Karpas-422 (cell line): ENCODE measurements around the gene TNS1. TPM values are rescaled to one million over a fixed set of nuclear protein-coding genes. Genes with fewer than 3 reads are reported as not detected.

ENCODE experiments used
- DNase-seq: peaks from one replicate; pipeline ENCODE4 v3.0.0-alpha.2; 2015
- H2AFZ ChIP-seq: fragments of 200-600 bp; sonication (generic); 2 replicates; pipeline ENCODE4 v1.6.1; 2014; ENCODE audit warnings: antibody characterized with exemption, low read length, mixed read lengths
- H3K27ac ChIP-seq: fragments of 200-600 bp; sonication (generic); 2 replicates; pipeline ENCODE4 v1.5.1; 2014; ENCODE audit warnings: mild to moderate bottlenecking, low read length, moderate library complexity
- H3K27me3 ChIP-seq: fragments of 200-600 bp; sonication (generic); 2 replicates; pipeline ENCODE4 v1.6.1; 2014; ENCODE audit warnings: low read length, mixed read lengths
- H3K36me3 ChIP-seq: fragments of 200-600 bp; sonication (generic); 2 replicates; pipeline ENCODE4 v1.6.1; 2014; ENCODE audit warnings: low read length, mixed read lengths; ENCODE audit not compliant: insufficient read depth
- H3K4me1 ChIP-seq: fragments of 200-600 bp; sonication (generic); 2 replicates; pipeline ENCODE4 v1.6.1; 2014; ENCODE audit warnings: mild to moderate bottlenecking, low read length, mixed read lengths
- H3K4me2 ChIP-seq: fragments of 200-600 bp; sonication (generic); 2 replicates; pipeline ENCODE4 v1.6.1; 2014; ENCODE audit warnings: low read length, low read depth, mild to moderate bottlenecking; ENCODE audit not compliant: poor library complexity, severe bottlenecking
- H3K4me3 ChIP-seq: fragments of 200-600 bp; sonication (generic); 2 replicates; pipeline ENCODE4 v1.5.1; 2014; ENCODE audit warnings: mild to moderate bottlenecking, antibody characterized with exemption, low read length, mixed read lengths
- H3K79me2 ChIP-seq: fragments of 200-600 bp; sonication (generic); 2 replicates; pipeline ENCODE4 v1.6.1; 2014; ENCODE audit warnings: mild to moderate bottlenecking, low read length, mixed read lengths
- H3K9ac ChIP-seq: fragments of 200-600 bp; sonication (generic); 2 replicates; pipeline ENCODE4 v1.6.0; 2014; ENCODE audit warnings: low read length
- H3K9me2 ChIP-seq: fragments of 200-600 bp; sonication (generic), shearing (Covaris generic); replicated peaks from 2 replicates; pipeline ENCODE4 v1.6.0; 2014; ENCODE audit warnings: mild to moderate bottlenecking, low read length, moderate library complexity; ENCODE audit not compliant: insufficient read depth
- H3K9me3 ChIP-seq: fragments of 300-700, 200-600 bp; sonication (generic); 2 replicates; pipeline ENCODE4 v1.6.1; 2014; ENCODE audit warnings: low read length, mixed read lengths
- H4K20me1 ChIP-seq: fragments of 200-600 bp; sonication (generic); 2 replicates; pipeline ENCODE4 v1.6.1; 2014; ENCODE audit warnings: mild to moderate bottlenecking, antibody characterized with exemption, low read length, low read depth; ENCODE audit not compliant: insufficient read depth
- total RNA-seq: library from RNA; depleted of rRNA; stranded (reverse); fragments of >200 nt; shearing (Covaris generic); gene quantifications from 2 replicates; pipeline ENCODE4 v1.2.3, GENCODE V29; 2014; ENCODE audit warnings: low replicate concordance

The TNS1 gene
- total RNA-seq, 1 experiment from 2014 or later, result 1.7 TPM

DNA sequence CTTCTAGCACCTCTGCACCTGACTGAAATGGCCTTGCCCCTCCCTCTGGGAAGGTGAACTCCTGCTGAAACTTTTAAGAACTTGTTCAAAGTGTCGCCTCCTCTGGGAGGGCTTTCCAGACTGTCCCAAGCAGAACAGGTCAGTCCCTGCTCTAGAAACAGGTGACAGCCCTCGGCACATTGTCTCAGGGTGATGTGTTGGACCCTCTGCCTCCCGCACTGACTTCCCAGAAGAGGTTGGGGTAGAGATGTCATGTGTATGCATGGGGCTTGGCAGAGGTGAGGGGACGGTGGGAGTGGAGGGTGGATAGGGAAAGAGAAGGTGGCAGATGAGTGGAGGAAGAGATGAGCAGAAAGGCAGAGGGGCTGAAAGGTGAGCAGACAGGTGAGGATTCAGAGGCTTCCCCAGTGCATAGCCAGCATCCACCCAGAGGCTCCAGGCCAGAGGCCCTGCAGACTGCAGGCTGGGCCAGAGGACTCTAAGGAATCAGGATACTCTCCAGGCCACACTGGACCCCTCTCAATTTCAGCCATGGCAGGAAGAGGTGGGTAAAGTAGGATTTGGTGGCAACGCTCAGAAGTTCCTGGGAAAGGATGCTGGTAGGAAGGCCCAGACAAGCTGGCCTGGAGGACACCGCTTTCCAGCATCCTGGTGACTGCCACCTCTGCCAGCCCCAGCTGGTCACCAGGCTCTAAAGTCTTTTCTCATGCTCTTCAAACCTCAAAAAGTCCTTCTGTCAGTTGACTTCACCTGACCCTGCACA lies 24.8 kb upstream of the TNS1 start:
- Histone ChIP-seq H3K9ac (no peak overlapping the region), H3K27ac (no peak overlapping the region), H3K36me3 (no peaks in the 10 kb centered on the region), H3K4me2 (no peak overlapping the region), H3K27me3 (no peaks in the 10 kb centered on the region), H3K9me3 (no peaks in the 10 kb centered on the region), H4K20me1 (no peaks in the 10 kb centered on the region), H3K79me2 (no peaks in the 10 kb centered on the region), H3K4me1 (no peaks in the 10 kb centered on the region), H3K9me2 (no peaks in the 10 kb centered on the region), H2AFZ (no peak overlapping the region), H3K4me3 (no peak overlapping the region)
- no peak for DNase-seq

DNA sequence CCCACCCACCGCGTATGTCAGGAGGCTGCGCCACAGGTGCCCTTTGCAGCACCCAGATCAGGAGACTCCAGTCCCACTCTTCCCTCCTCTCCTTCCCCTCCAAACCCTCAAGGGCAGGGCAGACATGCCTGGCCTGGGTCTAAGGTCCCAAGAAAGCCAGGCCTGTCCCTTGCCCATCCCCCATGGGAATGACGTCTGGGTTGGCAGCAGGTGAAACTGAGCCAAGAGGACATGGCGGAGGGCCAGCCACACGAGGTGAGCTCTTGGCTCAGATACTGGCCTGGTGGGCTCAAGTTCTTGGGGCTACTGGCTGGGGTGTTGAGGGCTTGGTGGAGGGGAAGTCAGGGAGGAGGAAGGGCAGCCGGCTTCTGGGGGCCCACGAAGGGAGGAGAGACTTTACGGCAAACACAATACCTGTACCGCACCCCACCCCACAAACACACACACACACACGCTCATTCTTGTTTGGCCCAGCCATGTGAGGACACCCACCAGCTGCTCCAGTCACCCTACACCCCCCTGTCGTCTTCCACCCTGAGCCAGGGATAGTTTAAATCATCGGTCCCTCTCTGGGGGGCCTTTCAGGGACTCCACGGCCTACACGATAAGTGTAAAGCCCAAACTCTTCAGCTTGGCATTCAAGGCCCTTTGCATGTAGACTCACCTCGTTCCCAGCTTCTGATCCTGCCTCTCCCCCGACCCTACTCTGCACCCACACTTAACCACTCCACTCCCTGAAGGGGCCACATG lies 24.1 kb upstream of the TNS1 start:
- H3K4me1 ChIP-seq, result no peaks in the 10 kb centered on the region
- H2AFZ ChIP-seq, result no peak overlapping the region
- no peaks in the 10 kb centered on the region for H3K79me2 ChIP-seq
- no peak overlapping the region for H3K27ac ChIP-seq
- no peaks in the 10 kb centered on the region for H3K36me3 ChIP-seq
- no peaks in the 10 kb centered on the region for H3K27me3 ChIP-seq
- DNase-seq, result no peak
- no peak overlapping the region for H3K4me3 ChIP-seq
- H3K4me2 ChIP-seq, result no peak overlapping the region
- H3K9me2 ChIP-seq, result no peaks in the 10 kb centered on the region
- no peaks in the 10 kb centered on the region for H4K20me1 ChIP-seq
- H3K9ac ChIP-seq, result no peak overlapping the region
- H3K9me3 ChIP-seq, result no peaks in the 10 kb centered on the region

DNA sequence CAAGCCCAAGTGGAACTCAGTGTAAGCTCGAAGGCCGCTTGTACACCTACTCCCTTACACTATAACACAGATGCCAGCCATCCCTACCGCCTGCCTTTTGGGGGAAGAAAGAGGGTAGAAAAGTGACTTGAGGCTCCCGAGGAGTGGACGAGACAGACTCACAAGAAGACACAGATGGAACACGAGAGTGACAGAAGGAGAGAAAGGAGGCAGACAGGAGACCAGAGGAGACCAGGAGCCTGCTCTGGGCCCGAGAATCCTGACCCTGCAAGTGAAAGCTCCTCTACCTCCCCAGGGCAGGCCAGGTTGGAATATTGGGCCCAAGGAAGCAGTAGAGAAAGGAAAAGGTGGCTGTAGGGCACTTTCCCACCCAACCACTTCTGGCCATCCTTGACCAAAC lies 23.4 kb upstream of the TNS1 start:
- no peak overlapping the region for H3K4me2 ChIP-seq
- no peaks in the 10 kb centered on the region for H3K79me2 ChIP-seq
- no peaks in the 10 kb centered on the region for H3K9me2 ChIP-seq
- H3K9ac ChIP-seq, result no peak overlapping the region
- no peak overlapping the region for H2AFZ ChIP-seq
- no peaks in the 10 kb centered on the region for H3K4me1 ChIP-seq
- no peak overlapping the region for H3K4me3 ChIP-seq
- H3K9me3 ChIP-seq, result no peaks in the 10 kb centered on the region
- H3K27ac ChIP-seq, result no peak overlapping the region
- H3K27me3 ChIP-seq, result no peaks in the 10 kb centered on the region
- H4K20me1 ChIP-seq, result no peaks in the 10 kb centered on the region
- DNase-seq, result no peak
- H3K36me3 ChIP-seq, result no peaks in the 10 kb centered on the region

DNA sequence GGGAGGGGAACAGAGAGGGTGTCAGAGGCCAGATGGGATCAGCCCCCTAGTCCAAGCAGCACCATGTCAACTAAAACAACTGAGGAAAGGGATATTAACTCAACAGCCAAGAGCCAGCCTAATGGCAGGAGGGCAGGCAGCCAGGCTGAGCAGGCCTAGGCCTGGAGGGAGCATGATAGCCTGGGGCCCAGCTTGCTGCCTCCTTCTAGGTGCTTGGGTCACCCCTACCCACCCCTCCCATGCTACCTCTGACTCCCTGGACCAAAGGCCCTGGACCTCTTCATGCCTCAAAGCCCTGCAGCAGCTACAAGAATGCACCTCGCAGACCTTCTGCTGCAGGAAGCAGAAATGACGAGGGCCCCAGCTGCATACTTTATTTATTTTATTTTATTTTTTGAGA lies 22.1 kb upstream of the TNS1 start:
- DNase-seq, result no peak
- no peaks in the 10 kb centered on the region for H4K20me1 ChIP-seq
- no peak overlapping the region for H2AFZ ChIP-seq
- no peaks in the 10 kb centered on the region for H3K79me2 ChIP-seq
- H3K36me3 ChIP-seq, result no peaks in the 10 kb centered on the region
- no peaks in the 10 kb centered on the region for H3K27me3 ChIP-seq
- H3K27ac ChIP-seq, result no peak overlapping the region
- no peak overlapping the region for H3K4me3 ChIP-seq
- H3K9me2 ChIP-seq, result no peaks in the 10 kb centered on the region
- peaks cover 4% of the 10 kb centered on the region for H3K4me1 ChIP-seq
- no peak overlapping the region for H3K4me2 ChIP-seq
- H3K9ac ChIP-seq, result no peak overlapping the region
- H3K9me3 ChIP-seq, result no peaks in the 10 kb centered on the region

DNA sequence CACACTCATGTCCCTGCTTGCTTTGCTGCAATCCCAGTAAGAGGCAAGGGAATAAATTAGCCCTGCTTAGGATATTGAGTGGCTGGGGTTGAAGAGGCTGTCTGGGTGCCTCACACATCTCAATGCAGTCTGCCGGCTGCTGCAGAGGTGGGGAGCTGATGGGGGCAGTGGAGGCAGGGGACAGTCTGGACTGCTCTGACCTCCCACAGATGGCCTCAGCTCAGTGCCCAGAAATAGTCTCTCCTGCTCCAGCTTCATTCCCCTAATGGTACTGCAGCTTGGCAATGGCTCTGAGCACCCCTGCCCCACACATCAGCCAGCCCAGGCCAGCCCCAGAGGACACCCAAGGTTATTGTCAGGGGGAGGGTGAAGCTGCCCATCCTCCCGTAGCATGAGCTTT lies 21.5 kb upstream of the TNS1 start:
- no peaks in the 10 kb centered on the region for H3K79me2 ChIP-seq
- H4K20me1 ChIP-seq, result no peaks in the 10 kb centered on the region
- H3K27ac ChIP-seq, result no peak overlapping the region
- H3K4me3 ChIP-seq, result no peak overlapping the region
- no peaks in the 10 kb centered on the region for H3K27me3 ChIP-seq
- no peaks in the 10 kb centered on the region for H3K9me3 ChIP-seq
- no peak for DNase-seq
- no peak overlapping the region for H3K4me2 ChIP-seq
- no peak overlapping the region for H2AFZ ChIP-seq
- no peaks in the 10 kb centered on the region for H3K9me2 ChIP-seq
- H3K9ac ChIP-seq, result no peak overlapping the region
- H3K4me1 ChIP-seq, result peaks cover 10% of the 10 kb centered on the region
- H3K36me3 ChIP-seq, result no peaks in the 10 kb centered on the region

DNA sequence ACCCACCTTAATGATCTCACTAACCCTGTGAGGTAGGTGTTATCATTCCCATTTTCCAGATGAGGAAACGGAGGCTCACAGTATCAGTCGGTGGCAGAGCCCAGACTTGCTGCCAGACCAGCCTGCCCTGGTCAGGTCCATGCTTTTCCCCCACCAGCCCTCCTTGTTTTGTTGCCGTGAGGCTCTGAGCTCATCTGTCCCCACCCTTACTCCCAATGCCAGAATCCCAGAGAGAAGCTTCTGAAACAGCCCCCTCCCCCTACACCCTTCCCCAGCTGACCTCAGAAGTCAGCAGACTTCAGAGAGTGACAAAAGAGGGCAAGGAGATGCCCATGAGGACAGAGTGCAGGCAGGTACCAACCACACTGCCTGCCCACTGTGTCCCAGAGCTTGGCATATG lies 20.8 kb upstream of the TNS1 start:
- Histone ChIP-seq H3K4me1 (peaks cover 14% of the 10 kb centered on the region), H3K9me3 (no peaks in the 10 kb centered on the region), H3K9me2 (no peaks in the 10 kb centered on the region), H3K4me2 (no peak overlapping the region), H3K4me3 (no peak overlapping the region), H3K27ac (no peak overlapping the region), H2AFZ (no peak overlapping the region), H3K9ac (no peak overlapping the region), H3K27me3 (no peaks in the 10 kb centered on the region), H3K79me2 (no peaks in the 10 kb centered on the region), H4K20me1 (no peaks in the 10 kb centered on the region), H3K36me3 (no peaks in the 10 kb centered on the region)
- DNase-seq, result no peak

DNA sequence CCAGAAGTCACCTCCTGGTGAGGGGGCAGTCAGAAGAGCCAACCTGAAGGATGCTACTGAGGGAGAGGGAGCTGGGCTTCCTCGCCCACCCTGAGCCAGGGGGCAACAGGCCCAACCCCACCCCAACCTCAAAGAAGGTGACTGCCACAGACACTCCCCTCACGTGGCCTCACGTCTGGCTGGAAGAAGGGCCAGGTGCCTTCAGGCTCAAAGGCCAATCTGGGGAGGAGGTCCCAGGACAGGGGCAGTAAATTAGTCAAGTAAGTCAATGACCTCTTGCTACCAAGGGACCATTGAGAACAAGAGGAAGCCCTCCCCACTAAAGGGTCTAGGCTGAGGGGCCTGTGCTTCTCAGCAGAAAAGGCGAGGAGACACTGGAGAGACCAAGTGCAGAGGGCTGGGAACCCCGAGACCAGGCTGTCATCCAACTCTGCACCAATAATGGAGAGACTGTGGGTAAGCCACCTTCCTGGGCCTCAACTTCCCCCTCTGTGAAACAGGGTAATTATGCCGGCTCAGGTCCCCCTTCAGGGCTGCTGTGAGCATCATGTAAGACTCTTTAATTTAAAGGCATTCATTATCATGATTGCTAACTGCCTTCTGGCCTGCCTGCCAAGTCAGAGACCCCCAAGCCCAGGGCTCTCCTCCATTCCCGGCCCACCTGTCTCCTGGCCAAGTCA lies 20.2 kb upstream of the TNS1 start:
- no peaks in the 10 kb centered on the region for H3K9me2 ChIP-seq
- DNase-seq, result no peak
- H2AFZ ChIP-seq, result no peak overlapping the region
- no peaks in the 10 kb centered on the region for H3K79me2 ChIP-seq
- H3K27ac ChIP-seq, result no peak overlapping the region
- no peaks in the 10 kb centered on the region for H3K36me3 ChIP-seq
- H3K4me1 ChIP-seq, result peaks cover 14% of the 10 kb centered on the region
- no peaks in the 10 kb centered on the region for H3K27me3 ChIP-seq
- H3K9me3 ChIP-seq, result no peaks in the 10 kb centered on the region
- no peak overlapping the region for H3K4me3 ChIP-seq
- H4K20me1 ChIP-seq, result no peaks in the 10 kb centered on the region
- no peak overlapping the region for H3K4me2 ChIP-seq
- H3K9ac ChIP-seq, result no peak overlapping the region

DNA sequence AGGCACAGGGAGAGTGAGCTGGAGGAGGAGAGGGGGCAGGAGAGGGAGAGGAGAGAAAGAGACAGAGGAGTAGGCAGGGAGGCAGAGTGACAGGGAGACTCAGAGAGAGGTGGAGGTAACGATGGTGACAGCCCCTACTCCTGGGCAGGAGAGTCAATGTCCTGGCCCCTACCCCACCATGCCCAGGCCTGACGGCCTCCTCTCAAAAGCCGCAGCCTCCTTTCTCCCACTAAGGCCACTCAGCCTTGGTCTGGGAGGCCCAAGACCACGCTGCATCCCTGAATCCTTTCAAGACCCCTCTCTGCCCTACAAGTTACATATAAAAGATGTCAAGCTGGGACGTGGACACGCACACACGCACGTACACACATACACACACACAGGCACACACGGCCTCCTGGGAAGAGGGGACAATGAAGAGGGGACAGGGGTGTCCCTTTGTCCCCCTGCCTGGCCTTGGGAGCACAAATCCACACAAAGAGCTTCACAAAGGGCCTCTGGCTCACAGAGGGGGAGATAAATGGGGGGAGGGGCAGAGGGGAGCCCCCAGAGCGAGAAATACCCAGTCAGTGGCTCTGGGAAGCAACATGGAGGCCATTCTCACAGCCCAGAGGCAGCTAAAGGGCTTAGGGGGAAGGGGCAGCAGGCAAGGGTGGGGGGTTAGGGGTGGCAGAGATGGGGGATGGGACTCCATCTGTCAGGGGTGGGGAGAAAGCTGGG lies 19.5 kb upstream of the TNS1 start:
- Histone ChIP-seq H3K4me2 (no peak overlapping the region), H3K9me2 (no peaks in the 10 kb centered on the region), H3K27ac (no peak overlapping the region), H3K4me1 (peaks cover 14% of the 10 kb centered on the region), H3K9me3 (no peaks in the 10 kb centered on the region), H3K27me3 (no peaks in the 10 kb centered on the region), H3K36me3 (no peaks in the 10 kb centered on the region), H3K9ac (no peak overlapping the region), H4K20me1 (no peaks in the 10 kb centered on the region), H2AFZ (no peak overlapping the region), H3K4me3 (no peak overlapping the region), H3K79me2 (no peaks in the 10 kb centered on the region)
- no peak for DNase-seq
